AG04450 (cell line): ENCODE results near the gene ITGBL1. TPM values are rescaled to one million over a fixed set of nuclear protein-coding genes. Genes with fewer than 3 reads are reported as not detected.

ENCODE experiments used
- CTCF ChIA-PET: fragments of 300-600, 350-600 bp; formaldehyde crosslinking; extraction: SDS; loops from one replicate; lab custom pipeline; 2022; ENCODE audit warnings: antibody characterized with exemption, inconsistent platforms; lab: Charles Lee
- POLR2A ChIA-PET: fragments of 350-600 bp; formaldehyde crosslinking; extraction: SDS; loops from one replicate; lab custom pipeline; 2021; ENCODE audit warnings: antibody characterized with exemption, inconsistent platforms; lab: Yijun Ruan, JAX
- DNase-seq: peaks from one replicate; pipeline ENCODE4 v3.0.0-alpha.2; 2011; ENCODE audit warnings: low read depth, low spot score
- H3K27ac ChIP-seq: one replicate; pipeline ENCODE4 v1.5.1; 2012; ENCODE audit warnings: low read depth, low read length, control low read depth
- H3K27me3 ChIP-seq: one replicate; pipeline ENCODE4 v1.6.0; 2012; ENCODE audit warnings: low read length; ENCODE audit not compliant: control insufficient read depth, insufficient read depth
- H3K4me3 ChIP-seq: 2 replicates; pipeline ENCODE4 v1.5.1; 2011; ENCODE audit warnings: mild to moderate bottlenecking, low read depth, low read length, control low read depth
- H3K9me3 ChIP-seq: 2 replicates; pipeline ENCODE4 v1.5.1; 2012; ENCODE audit warnings: low read length; ENCODE audit not compliant: control insufficient read depth, insufficient read depth
- CTCF ChIP-seq: IDR thresholded peaks from 2 replicates; pipeline ENCODE4 v1.5.1; 2011; ENCODE audit warnings: low read depth, low read length, control low read depth, inconsistent platforms
- polyA plus RNA-seq: library from polyadenylated mRNA; depleted of rRNA; stranded (reverse); fragments of >200 nt; gene quantifications from 2 replicates; pipeline ENCODE4 v1.2.3, GENCODE V29; 2011

The ITGBL1 gene
- polyA plus RNA-seq, 1 experiment: 17.1 TPM

- no peak for TF ChIP-seq CTCF
- Histone ChIP-seq H3K27me3 (no peaks in the 10 kb centered on the region), H3K27ac (no peak overlapping the region), H3K9me3 (no peaks in the 10 kb centered on the region), H3K4me3 (no peak overlapping the region)
- DNase-seq: peak; percentile 63
- POLR2A ChIA-PET: no interaction called here
- CTCF ChIA-PET: interaction anchor here (0.6 to 12.7 kb wide), 5 partner anchors 21 to 329 kb away, joined by 3 to 180 read pairs (median 16); partner anchors contain the start of gene ITGBL1
These were observed 21.0 kb downstream of the ITGBL1 start for GRCh38 chr13:101473458-101473857.

GRCh38 chr13:101474419-101474957 is 22.0 kb downstream of the ITGBL1 start:
- H3K27ac ChIP-seq: peak overlapping the region; percentile 11
- CTCF ChIA-PET: interaction anchor here (0.6 to 12.7 kb wide), 5 partner anchors 17 to 330 kb away, joined by 3 to 180 read pairs (median 16); no protein-coding TSS in a partner anchor
- peak; percentile 78 for TF ChIP-seq CTCF
- no peaks in the 10 kb centered on the region for H3K27me3 ChIP-seq
- peak; percentile 90 for DNase-seq
- H3K9me3 ChIP-seq: no peaks in the 10 kb centered on the region
- no peak overlapping the region for H3K4me3 ChIP-seq
- POLR2A ChIA-PET: interaction anchor here (0.6 kb wide), 1 partner anchor 330 kb away, joined by 3 read pairs; no protein-coding TSS in a partner anchor

- Histone ChIP-seq H3K27ac (no peak overlapping the region), H3K4me3 (no peak overlapping the region), H3K9me3 (no peaks in the 10 kb centered on the region), H3K27me3 (no peaks in the 10 kb centered on the region)
- no peak for DNase-seq
- no peak for TF ChIP-seq CTCF
- ChIA-PET CTCF (interaction anchor here (0.6 to 12.7 kb wide), 10 partner anchors 15 to 347 kb away, joined by 3 to 180 read pairs (median 3); no protein-coding TSS in a partner anchor), POLR2A (no interaction called here)
These were observed 23.1 kb downstream of the ITGBL1 start for GRCh38 chr13:101475536-101475935.

GRCh38 chr13:101481421-101481820 is 28.9 kb downstream of the ITGBL1 start:
- H3K4me3 ChIP-seq: no peak overlapping the region
- ChIA-PET CTCF (interaction anchor here (0.6 kb wide), 1 partner anchor 336 kb away, joined by 3 read pairs; no protein-coding TSS in a partner anchor), POLR2A (no interaction called here)
- H3K27me3 ChIP-seq: no peaks in the 10 kb centered on the region
- no peaks in the 10 kb centered on the region for H3K9me3 ChIP-seq
- H3K27ac ChIP-seq: no peak overlapping the region
- no peak for TF ChIP-seq CTCF
- DNase-seq: no peak

GRCh38 chr13:101486708-101487437 is 34.4 kb downstream of the ITGBL1 start:
- Histone ChIP-seq H3K27me3 (no peaks in the 10 kb centered on the region), H3K4me3 (no peak overlapping the region), H3K9me3 (no peaks in the 10 kb centered on the region), H3K27ac (no peak overlapping the region)
- ChIA-PET CTCF (interaction anchor here (1.1 to 1.9 kb wide), 2 partner anchors 27 to 342 kb away, joined by 3 to 10 read pairs; no protein-coding TSS in a partner anchor), POLR2A (no interaction called here)
- no peak for DNase-seq
- no peak for TF ChIP-seq CTCF
